ENCODE data around the gene PRR33. TPM values are rescaled to one million over a fixed set of nuclear protein-coding genes. Genes with fewer than 3 reads are reported as not detected.
A peak's percentile ranks its signal among the peaks of the same experiment; 100 is the strongest.

The PRR33 gene
- total and polyA plus RNA-seq, 2 donors (not counting 1 experiment from before 2014, with no cell fraction given) = not detected

- Histone ChIP-seq H3K4me1 (ENCODE audit: control insufficient read depth, extremely low read depth, insufficient read depth, low read length) (no peaks in the 10 kb centered on the region), H3K27ac (ENCODE audit: insufficient read depth, low read length) (no peak overlapping the region), H3K36me3 (ENCODE audit: control insufficient read depth, insufficient read depth, low read length) (no peaks in the 10 kb centered on the region), H3K27me3 (ENCODE audit: control insufficient read depth, insufficient read depth, low read length) (no peaks in the 10 kb centered on the region), H3K9ac (ENCODE audit: insufficient read depth, low read length) (no peak overlapping the region), H3K9me3 (ENCODE audit: control insufficient read depth, insufficient read depth, low read depth, low read length) (no peaks in the 10 kb centered on the region), H3K4me3 (replicated peaks in 1 of 4; ENCODE audit: control extremely low read depth in 1 of 4, insufficient read depth in 1 of 4, low read depth in 3 of 4, low read length in 4 of 4) (no peak overlapping the region), H2AFZ (ENCODE audit: low read length) (no peak overlapping the region), H3K4me2 (ENCODE audit: extremely low read depth, insufficient read depth, low read length) (no peak overlapping the region), H3K79me2 (ENCODE audit: control insufficient read depth, insufficient read depth, low read length) (no peaks in the 10 kb centered on the region), H4K20me1 (ENCODE audit: control insufficient read depth, extremely low read depth, insufficient read depth, low read length) (no peaks in the 10 kb centered on the region)
- DNase-seq (ENCODE audit: low read depth in 2 of 2) = no peak
- TF ChIP-seq EZH2 (IDR thresholded peaks at IDR 0.05; ENCODE audit: low read length, missing control alignments) (no peak), CTCF (conservative IDR thresholded peaks at IDR 0.05 in 1 of 2, IDR thresholded peaks at IDR 0.05 in 1 of 2; ENCODE audit: low read depth in 1 of 2, low read length in 2 of 2) (no peak)
Measured at GRCh38 chr11:1912289-1912878, 20.7 kb upstream of the PRR33 start.

GRCh38 chr11:1909524-1909923 is 17.8 kb upstream of the PRR33 start:
- Histone ChIP-seq H3K9me3 (ENCODE audit: control insufficient read depth, insufficient read depth, low read depth, low read length) (no peaks in the 10 kb centered on the region), H3K4me2 (ENCODE audit: extremely low read depth, insufficient read depth, low read length) (no peak overlapping the region)
- no peak for TF ChIP-seq EZH2 (IDR thresholded peaks at IDR 0.05; ENCODE audit: low read length, missing control alignments)

GRCh38 chr11:1908618-1909017 is 16.9 kb upstream of the PRR33 start:
- Histone ChIP-seq H3K4me3 (replicated peaks in 1 of 4; ENCODE audit: control extremely low read depth in 1 of 4, insufficient read depth in 1 of 4, low read depth in 3 of 4, low read length in 4 of 4) (peak overlapping the region in 1 of 4 experiments; percentile 14), H4K20me1 (ENCODE audit: control insufficient read depth, extremely low read depth, insufficient read depth, low read length) (no peaks in the 10 kb centered on the region), H3K9ac (ENCODE audit: insufficient read depth, low read length) (no peak overlapping the region), H3K27me3 (ENCODE audit: control insufficient read depth, insufficient read depth, low read length) (peaks cover 2% of the 10 kb centered on the region), H3K36me3 (ENCODE audit: control insufficient read depth, insufficient read depth, low read length) (no peaks in the 10 kb centered on the region), H2AFZ (ENCODE audit: low read length) (peak overlapping the region; percentile 78), H3K4me2 (ENCODE audit: extremely low read depth, insufficient read depth, low read length) (peak overlapping the region; percentile 78), H3K4me1 (ENCODE audit: control insufficient read depth, extremely low read depth, insufficient read depth, low read length) (no peaks in the 10 kb centered on the region), H3K27ac (ENCODE audit: insufficient read depth, low read length) (no peak overlapping the region), H3K79me2 (ENCODE audit: control insufficient read depth, insufficient read depth, low read length) (no peaks in the 10 kb centered on the region), H3K9me3 (ENCODE audit: control insufficient read depth, insufficient read depth, low read depth, low read length) (no peaks in the 10 kb centered on the region)
- TF ChIP-seq EZH2 (IDR thresholded peaks at IDR 0.05; ENCODE audit: low read length, missing control alignments) (no peak), CTCF (conservative IDR thresholded peaks at IDR 0.05 in 1 of 2, IDR thresholded peaks at IDR 0.05 in 1 of 2; ENCODE audit: low read depth in 1 of 2, low read length in 2 of 2) (no peak)
- peak in 1 of 2 donors; percentile 19 for DNase-seq (ENCODE audit: low read depth in 2 of 2)

More at GRCh38 chr11:1909524-1909923, 17.8 kb upstream of the PRR33 start:
- no peaks in the 10 kb centered on the region for H3K4me1 ChIP-seq (ENCODE audit: control insufficient read depth, extremely low read depth, insufficient read depth, low read length)
- no peak overlapping the region for H3K9ac ChIP-seq (ENCODE audit: insufficient read depth, low read length)
- no peak overlapping the region for H2AFZ ChIP-seq (ENCODE audit: low read length)
- H3K36me3 ChIP-seq (ENCODE audit: control insufficient read depth, insufficient read depth, low read length) = no peaks in the 10 kb centered on the region
- no peaks in the 10 kb centered on the region for H4K20me1 ChIP-seq (ENCODE audit: control insufficient read depth, extremely low read depth, insufficient read depth, low read length)
- no peak overlapping the region for H3K27ac ChIP-seq (ENCODE audit: insufficient read depth, low read length)
- H3K79me2 ChIP-seq (ENCODE audit: control insufficient read depth, insufficient read depth, low read length) = no peaks in the 10 kb centered on the region
- H3K27me3 ChIP-seq (ENCODE audit: control insufficient read depth, insufficient read depth, low read length) = peaks cover 2% of the 10 kb centered on the region
- no peak for DNase-seq (ENCODE audit: low read depth in 2 of 2)
- H3K4me3 ChIP-seq (replicated peaks in 1 of 4; ENCODE audit: control extremely low read depth in 1 of 4, insufficient read depth in 1 of 4, low read depth in 3 of 4, low read length in 4 of 4) = no peak overlapping the region

Measured in fibroblast of lung (primary cell).